ENCODE results near the gene GBX2.

GRCh38 chr2:236177604-236177966, 9.4 kb upstream of the GBX2 start:
- TF ChIP-seq EZH2 (IDR thresholded peaks at IDR 0.05; ENCODE audit: insufficient read depth, poor library complexity, severe bottlenecking): no peak
- TF ChIP-seq EZH2phosphoT487 (IDR thresholded peaks at IDR 0.05; ENCODE audit: insufficient read depth, low read depth): no peak
